Fibroblast of lung (primary cell): Measurements from ENCODE around the gene UBTD1. TPM values are rescaled to one million over a fixed set of nuclear protein-coding genes. Genes with fewer than 3 reads are reported as not detected.
A peak's percentile ranks its signal among the peaks of the same experiment; 100 is the strongest.

Source experiments
- DNase-seq, 2 donors: peaks; one replicate each; pipeline versions ENCODE4 v3.0.0 to v3.0.0-alpha.2; 2010; ENCODE audit warnings: low read depth in 2 of 2
- H2AFZ ChIP-seq: 2 replicates; pipeline ENCODE4 v1.5.1; 2012; ENCODE audit warnings: low read length, control low read depth, inconsistent platforms
- H3K27ac ChIP-seq: 2 replicates; pipeline ENCODE4 v1.5.1; 2011; ENCODE audit warnings: low read length, control low read depth; ENCODE audit not compliant: insufficient read depth
- H3K27me3 ChIP-seq: 2 replicates; pipeline ENCODE4 v1.5.1; 2011; ENCODE audit warnings: mild to moderate bottlenecking, low read length; ENCODE audit not compliant: control insufficient read depth, insufficient read depth
- H3K36me3 ChIP-seq: 2 replicates; pipeline ENCODE4 v1.5.1; 2011; ENCODE audit warnings: low read length; ENCODE audit not compliant: control insufficient read depth, insufficient read depth
- H3K4me1 ChIP-seq: 2 replicates; pipeline ENCODE4 v1.5.1; 2011; ENCODE audit warnings: low read length; ENCODE audit not compliant: control insufficient read depth, insufficient read depth; ENCODE audit errors: extremely low read depth
- H3K4me2 ChIP-seq: 2 replicates; pipeline ENCODE4 v1.5.1; 2011; ENCODE audit warnings: low read length, control low read depth; ENCODE audit not compliant: insufficient read depth; ENCODE audit errors: extremely low read depth
- H3K4me3 ChIP-seq, 4 experiments: fragments of 200-600 bp in 1 of 4; sonication (generic) in 1 of 4; replicated peaks in 1 of 4; 2 replicates each; pipeline ENCODE4 v1.5.1; 2011 to 2016; ENCODE audit warnings: low read length in 4 of 4, low read depth in 3 of 4, mild to moderate bottlenecking in 3 of 4, control low read depth in 2 of 4, inconsistent platforms in 1 of 4, mixed read lengths in 1 of 4; ENCODE audit not compliant: insufficient read depth in 1 of 4; ENCODE audit errors: control extremely low read depth in 1 of 4
- H3K79me2 ChIP-seq: 2 replicates; pipeline ENCODE4 v1.5.1; 2012; ENCODE audit warnings: mild to moderate bottlenecking, low read length, inconsistent platforms; ENCODE audit not compliant: control insufficient read depth, insufficient read depth
- H3K9ac ChIP-seq: 2 replicates; pipeline ENCODE4 v1.5.1; 2011; ENCODE audit warnings: mild to moderate bottlenecking, low read length, control low read depth; ENCODE audit not compliant: insufficient read depth
- H3K9me3 ChIP-seq: 2 replicates; pipeline ENCODE4 v1.5.1; 2012; ENCODE audit warnings: low read depth, low read length; ENCODE audit not compliant: control insufficient read depth, insufficient read depth
- H4K20me1 ChIP-seq: 2 replicates; pipeline ENCODE4 v1.5.1; 2011; ENCODE audit warnings: low read length; ENCODE audit not compliant: control insufficient read depth, insufficient read depth; ENCODE audit errors: extremely low read depth
- CTCF ChIP-seq, 2 donors: IDR thresholded peaks in 1 of 2; conservative IDR thresholded peaks in 1 of 2; 1 replicate in 1 of 2; 2 replicates in 1 of 2; pipeline ENCODE4 v1.5.1; 2011 to 2012; ENCODE audit warnings: low read length in 2 of 2, control low read depth in 1 of 2, inconsistent platforms in 1 of 2, low read depth in 1 of 2, mild to moderate bottlenecking in 1 of 2
- EZH2 ChIP-seq: IDR thresholded peaks from 2 replicates; pipeline ENCODE4 v1.5.1; 2012; ENCODE audit warnings: low read length, control low read depth, mild to moderate bottlenecking; ENCODE audit errors: missing control alignments
- polyA plus RNA-seq, 2 donors: library from polyadenylated mRNA; depleted of rRNA in 1 of 2; stranded (reverse) in 1 of 2; unstranded in 1 of 2; fragments of >200 nt; gene quantifications; 2 replicates each; pipeline ENCODE4 v1.2.1, GENCODE V29; 2011 to 2012; ENCODE audit warnings: missing spikeins in 1 of 2
- total RNA-seq: library from RNA; depleted of rRNA; stranded (reverse); fragments of >200 nt; gene quantifications from 2 replicates; pipeline ENCODE4 v1.2.1, GENCODE V29; 2014

The UBTD1 gene
- total and polyA plus RNA-seq, 2 donors (not counting 1 experiment from before 2014, with no cell fraction given), result 10.7 to 22.0 TPM

DNA sequence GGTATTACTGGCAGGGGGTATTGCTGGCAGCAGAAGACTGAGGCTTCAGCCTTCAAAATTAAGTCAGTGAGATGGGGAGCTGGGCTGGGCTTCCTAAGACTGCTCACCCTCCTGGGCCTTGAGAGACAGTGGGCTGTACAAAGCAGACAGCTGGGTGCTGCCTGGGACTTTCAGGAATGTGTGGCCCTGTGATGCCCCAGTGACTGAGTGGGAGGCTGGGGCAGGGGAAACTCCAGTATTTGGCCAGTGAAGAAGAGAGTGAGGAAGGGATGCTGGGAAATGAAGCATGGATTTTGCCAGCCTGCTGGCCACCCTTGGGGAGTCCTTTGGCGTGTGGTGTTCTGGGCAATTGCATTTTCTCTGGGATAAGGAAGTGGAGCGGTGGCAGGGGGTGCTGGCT lies 74.3 kb downstream of the UBTD1 start:
- peaks cover 3% of the 10 kb centered on the region for H3K36me3 ChIP-seq
- no peaks in the 10 kb centered on the region for H3K27me3 ChIP-seq
- TF ChIP-seq EZH2, result no peak
- no peak for TF ChIP-seq CTCF (conservative IDR thresholded peaks at IDR 0.05 in 1 of 2, IDR thresholded peaks at IDR 0.05 in 1 of 2; ENCODE audit: low read depth in 1 of 2, low read length in 2 of 2)
- H3K4me2 ChIP-seq, result no peak overlapping the region
- H3K9ac ChIP-seq, result no peak overlapping the region
- no peak overlapping the region for H3K4me3 ChIP-seq
- no peak overlapping the region for H3K27ac ChIP-seq
- H3K79me2 ChIP-seq, result no peaks in the 10 kb centered on the region
- DNase-seq, result peak in 1 of 2 donors; percentile 31
- peaks cover 3% of the 10 kb centered on the region for H3K4me1 ChIP-seq
- no peak overlapping the region for H2AFZ ChIP-seq
- no peaks in the 10 kb centered on the region for H3K9me3 ChIP-seq
- no peaks in the 10 kb centered on the region for H4K20me1 ChIP-seq

DNA sequence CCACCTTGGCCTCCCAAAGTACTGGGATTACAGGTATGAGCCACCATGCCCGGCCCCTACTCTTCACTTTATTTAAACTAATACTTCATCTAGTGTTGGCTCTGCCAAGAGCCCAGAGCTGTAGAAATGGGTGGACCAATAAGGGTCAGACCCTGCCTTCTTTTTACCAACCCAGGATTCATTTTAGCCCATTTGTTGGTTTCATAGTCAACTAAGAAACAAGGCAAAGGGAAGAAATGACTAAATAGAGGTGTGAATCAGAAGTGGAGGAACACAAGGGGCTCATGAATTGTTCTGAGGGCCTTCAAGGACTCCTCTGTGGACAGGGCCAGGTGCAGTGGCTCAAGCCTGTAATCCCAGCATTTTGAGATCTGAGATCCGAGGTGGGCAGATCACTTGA lies 74.9 kb downstream of the UBTD1 start:
- no peak for DNase-seq
- TF ChIP-seq CTCF (conservative IDR thresholded peaks at IDR 0.05 in 1 of 2, IDR thresholded peaks at IDR 0.05 in 1 of 2; ENCODE audit: low read depth in 1 of 2, low read length in 2 of 2) (no peak), EZH2 (no peak)
- Histone ChIP-seq H3K27ac (no peak overlapping the region), H3K36me3 (peaks cover 3% of the 10 kb centered on the region), H4K20me1 (no peaks in the 10 kb centered on the region), H3K79me2 (no peaks in the 10 kb centered on the region), H3K4me2 (no peak overlapping the region), H3K4me1 (peaks cover 3% of the 10 kb centered on the region), H2AFZ (no peak overlapping the region), H3K27me3 (no peaks in the 10 kb centered on the region), H3K4me3 (no peak overlapping the region), H3K9me3 (no peaks in the 10 kb centered on the region), H3K9ac (no peak overlapping the region)

- no peak overlapping the region for H3K9ac ChIP-seq
- no peaks in the 10 kb centered on the region for H3K9me3 ChIP-seq
- H3K4me2 ChIP-seq, result no peak overlapping the region
- DNase-seq, result peak; percentile 52 to 68
- no peaks in the 10 kb centered on the region for H3K27me3 ChIP-seq
- H4K20me1 ChIP-seq, result no peaks in the 10 kb centered on the region
- no peak overlapping the region for H3K4me3 ChIP-seq
- H3K4me1 ChIP-seq, result peaks cover 3% of the 10 kb centered on the region
- no peak overlapping the region for H3K27ac ChIP-seq
- H2AFZ ChIP-seq, result no peak overlapping the region
- peaks cover 1% of the 10 kb centered on the region for H3K36me3 ChIP-seq
- TF ChIP-seq CTCF (conservative IDR thresholded peaks at IDR 0.05 in 1 of 2, IDR thresholded peaks at IDR 0.05 in 1 of 2; ENCODE audit: low read depth in 1 of 2, low read length in 2 of 2), result no peak
- no peak for TF ChIP-seq EZH2
- no peaks in the 10 kb centered on the region for H3K79me2 ChIP-seq
These were observed 75.8 kb downstream of the UBTD1 start for GRCh38 chr10:97574374-97575126.
